Measurements from ENCODE around the gene FGF19.

GRCh38 chr11:69648679-69649575 is 54.9 kb downstream of the FGF19 start:
- TF ChIP-seq EZH2 (IDR thresholded peaks at IDR 0.05; ENCODE audit: insufficient read depth, poor library complexity, severe bottlenecking) (no peak), EZH2phosphoT487 (IDR thresholded peaks at IDR 0.05; ENCODE audit: insufficient read depth, low read depth) (no peak)

Measured in GM23248 (cell line).